A549 (cell line): Measurements from ENCODE around the gene TUBA8. TPM values are rescaled to one million over a fixed set of nuclear protein-coding genes. Genes with fewer than 3 reads are reported as not detected.

Experiments
- ATAC-seq, 2 experiments: fragments of 200-7000 bp in 1 of 2; fragments of >200 bp in 1 of 2; cut with Nextera tagmentation in 1 of 2; cut with Tn5 transposase in 1 of 2; 3 replicates each; pipeline versions ENCODE4 v1.8.0 to v1.9.1; 2018 to 2020; ENCODE audit warnings: mild to moderate bottlenecking in 1 of 2, moderate library complexity in 1 of 2
- CTCF ChIA-PET: fragments of 300-600 bp; sonication (Branson Sonifier 250); formaldehyde crosslinking; extraction: SDS; loops from one replicate; lab custom pipeline; 2021; ENCODE audit warnings: antibody characterized with exemption, inconsistent platforms; lab: Yijun Ruan, JAX
- POLR2A ChIA-PET: fragments of 350-600 bp; formaldehyde crosslinking; extraction: SDS; loops from one replicate; lab custom pipeline; 2021; ENCODE audit warnings: antibody characterized with exemption, inconsistent platforms; lab: Yijun Ruan, JAX
- DNase-seq, 2 experiments: peaks; one replicate each; pipeline versions ENCODE4 v3.0.0 to v3.0.0-alpha.2; 2011 to 2016; ENCODE audit warnings: low read depth in 1 of 2, low spot score in 1 of 2
- FAIRE-seq: peaks from 2 replicates; lab custom pipeline; 2011; peaks lifted over from hg19 to GRCh38; lab: Jason Lieb, UNC
- H3K27ac ChIP-seq, 2 experiments: fragments of >200 bp; sonication (Bioruptor Twin); formaldehyde crosslinking; 3 replicates each; pipeline ENCODE4 v1.5.1; 2016 to 2017
- H3K4me1 ChIP-seq: fragments of >200 bp; sonication (Bioruptor Twin); formaldehyde crosslinking; 3 replicates; pipeline ENCODE4 v1.6.1; 2016
- H3K4me2 ChIP-seq: fragments of >200 bp; sonication (Bioruptor Twin); formaldehyde crosslinking; 3 replicates; pipeline ENCODE4 v1.6.1; 2016
- H3K4me3 ChIP-seq: fragments of >200 bp; sonication (Bioruptor Twin); formaldehyde crosslinking; 3 replicates; pipeline ENCODE4 v1.5.1; 2016
- H3K9me3 ChIP-seq: fragments of >200 bp; sonication (Bioruptor Twin); formaldehyde crosslinking; 3 replicates; pipeline ENCODE4 v1.6.1; 2016
- BHLHE40 ChIP-seq: IDR thresholded peaks from 2 replicates; pipeline ENCODE4 v1.6.1; 2012; ENCODE audit warnings: low read depth, low read length, inconsistent platforms
- CBX8 ChIP-seq: fragments of 200-600 bp; sonication (generic); IDR thresholded peaks from 2 replicates; pipeline ENCODE4 v1.6.1; 2016
- CEBPB ChIP-seq, 2 experiments: fragments of >200 bp in 1 of 2; sonication (Bioruptor Twin) in 1 of 2; formaldehyde crosslinking in 1 of 2; IDR thresholded peaks; 2 replicates each; pipeline ENCODE4 v1.6.1; 2012 to 2016
- CTCF ChIP-seq: fragments of >200 bp; sonication (Bioruptor Twin); formaldehyde crosslinking; IDR thresholded peaks from 3 replicates; pipeline ENCODE4 v1.5.1; 2016
- EHF ChIP-seq: fragments of 250-450 bp; sonication (Bioruptor Pico); IDR thresholded peaks from 2 replicates; pipeline ENCODE4 v1.5.0; 2020; ENCODE audit warnings: mild to moderate bottlenecking
- EHMT2 ChIP-seq: fragments of 200-600 bp; sonication (generic); IDR thresholded peaks from 2 replicates; pipeline ENCODE4 v1.6.1; 2016; ENCODE audit warnings: antibody characterized with exemption, low read depth, mild to moderate bottlenecking, moderate library complexity
- EP300 ChIP-seq, 2 experiments: fragments of >200 bp; sonication (Bioruptor Twin); formaldehyde crosslinking; IDR thresholded peaks; 2 replicates in 1 of 2; 3 replicates in 1 of 2; pipeline ENCODE4 v1.6.1; 2016 to 2017
- FOSB ChIP-seq: fragments of 250-450 bp; sonication (Bioruptor Pico); IDR thresholded peaks from 2 replicates; pipeline ENCODE4 v1.5.0; 2020; ENCODE audit warnings: mild to moderate bottlenecking, moderate library complexity
- FOXS1 ChIP-seq: fragments of 250-450 bp; sonication (Bioruptor Pico); IDR thresholded peaks from 2 replicates; pipeline ENCODE4 v1.5.0; 2020; ENCODE audit warnings: mild to moderate bottlenecking, moderate library complexity
- GATA3 ChIP-seq: IDR thresholded peaks from 2 replicates; pipeline ENCODE4 v1.6.1; 2012; ENCODE audit warnings: borderline replicate concordance
- HDAC2 ChIP-seq: fragments of 200-600 bp; sonication (generic); IDR thresholded peaks from 2 replicates; pipeline ENCODE4 v1.6.1; 2016
- HEYL ChIP-seq: fragments of 250-450 bp; sonication (Bioruptor Pico); IDR thresholded peaks from 2 replicates; pipeline ENCODE4 v1.8.0; 2021; ENCODE audit warnings: mild to moderate bottlenecking, moderate library complexity
- JUN ChIP-seq, 2 experiments: fragments of >200 bp; sonication (Bioruptor Twin); formaldehyde crosslinking; IDR thresholded peaks; 2 replicates in 1 of 2; 3 replicates in 1 of 2; pipeline ENCODE4 v1.6.1; 2016 to 2017
- KDM1A ChIP-seq: fragments of 200-600 bp; sonication (generic); IDR thresholded peaks from 2 replicates; pipeline ENCODE4 v1.6.1; 2016; ENCODE audit warnings: low read depth, mild to moderate bottlenecking
- KDM5A ChIP-seq: fragments of 200-600 bp; sonication (generic); IDR thresholded peaks from 2 replicates; pipeline ENCODE4 v1.6.1; 2016; ENCODE audit warnings: antibody characterized with exemption, mild to moderate bottlenecking
- MAFK ChIP-seq: fragments of 450-650 bp; IDR thresholded peaks from 2 replicates; pipeline ENCODE4 v1.6.1; 2014; ENCODE audit not compliant: partially characterized antibody
- MAX ChIP-seq: IDR thresholded peaks from 2 replicates; pipeline ENCODE4 v1.6.1; 2012
- MYC ChIP-seq: IDR thresholded peaks from 2 replicates; pipeline ENCODE4 v1.6.1; 2012; ENCODE audit warnings: mild to moderate bottlenecking, inconsistent platforms, low read length, improper control_type of control experiment, borderline replicate concordance
- NPAS2 ChIP-seq: fragments of 250-450 bp; sonication (Bioruptor Pico); IDR thresholded peaks from 2 replicates; pipeline ENCODE4 v1.8.0; 2022; ENCODE audit warnings: mild to moderate bottlenecking, moderate library complexity, borderline replicate concordance
- PHF8 ChIP-seq: fragments of 200-600 bp; sonication (generic); IDR thresholded peaks from 2 replicates; pipeline ENCODE4 v1.6.1; 2016; ENCODE audit warnings: low read depth, mild to moderate bottlenecking, antibody characterized with exemption, moderate library complexity, borderline replicate concordance
- POLR2A ChIP-seq: IDR thresholded peaks from 2 replicates; pipeline ENCODE4 v1.6.1; 2012; ENCODE audit warnings: mild to moderate bottlenecking, low read length
- RAD21 ChIP-seq, 2 experiments: fragments of >200 bp in 1 of 2; sonication (Bioruptor Twin) in 1 of 2; formaldehyde crosslinking in 1 of 2; IDR thresholded peaks in 1 of 2; conservative IDR thresholded peaks in 1 of 2; 2 replicates in 1 of 2; 3 replicates in 1 of 2; pipeline ENCODE4 v1.6.1; 2012 to 2018; ENCODE audit warnings: inconsistent platforms in 1 of 2
- RARB ChIP-seq: fragments of 250-450 bp; sonication (Bioruptor Pico); IDR thresholded peaks from 2 replicates; pipeline ENCODE4 v1.8.0; 2021; ENCODE audit warnings: mild to moderate bottlenecking, moderate library complexity
- RCOR1 ChIP-seq: fragments of 150-350 bp; IDR thresholded peaks from 2 replicates; pipeline ENCODE4 v1.6.1; 2014; ENCODE audit warnings: antibody characterized with exemption, low read length, low read depth
- SMC3 ChIP-seq: fragments of >200 bp; sonication (Bioruptor Twin); formaldehyde crosslinking; IDR thresholded peaks from 3 replicates; pipeline ENCODE4 v1.6.1; 2018; ENCODE audit warnings: inconsistent platforms
- SREBF2 ChIP-seq: fragments of 450-650 bp; IDR thresholded peaks from 2 replicates; pipeline ENCODE4 v1.6.1; 2014; ENCODE audit warnings: mild to moderate bottlenecking, moderate library complexity
- TP53 ChIP-seq: fragments of 250-450 bp; sonication (Bioruptor Pico); IDR thresholded peaks from 2 replicates; pipeline ENCODE4 v1.5.0; 2021; ENCODE audit warnings: mild to moderate bottlenecking, moderate library complexity
- ZC3H11A ChIP-seq: fragments of 450-650 bp; IDR thresholded peaks from 2 replicates; pipeline ENCODE4 v1.6.1; 2014; ENCODE audit warnings: antibody characterized with exemption, mild to moderate bottlenecking
- WGBS: methylation state at CpG from one replicate; pipeline ENCODE4 v1.1.6; 2017; ENCODE audit errors: missing lambda C conversion rate; 5-methylcytosine and 5-hydroxymethylcytosine counted together
- polyA plus RNA-seq, 4 experiments: library from polyadenylated mRNA; depleted of rRNA in 3 of 4; stranded (reverse); fragments of >200 nt; fragmentation: RNase III in 1 of 4; extraction: RNeasy Plus Mini Kit Qiagen cat#74134 plus additional on column Dnase treatment in 1 of 4; gene quantifications; 2 replicates in 3 of 4; 3 replicates in 1 of 4; pipeline ENCODE4 v1.2.3, GENCODE V29; 2011 to 2017

Gene TUBA8
- polyA plus RNA-seq, 2 of the 4 experiments (the other 2 are of a cell fraction), result 0.13 to 0.66 TPM

- ATAC-seq, result peak; percentile 20 to 55; a peak in 5 of 6 replicates
- no peak for FAIRE-seq
- 13% methylated on average over 11 of the region's 13 CpGs for WGBS
- no peak overlapping the region for H3K4me3 ChIP-seq
- peak; percentile 48 to 83 for DNase-seq
- peaks cover 24% of the 10 kb centered on the region for H3K4me1 ChIP-seq
- ChIA-PET CTCF (interaction anchor here (0.7 to 7.2 kb wide), 78 partner anchors 8 to 518 kb away, joined by 3 to 138 read pairs (median 5); partner anchors contain the start of gene MICAL3), POLR2A (interaction anchor here (0.6 to 1.4 kb wide), 3 partner anchors 44 to 247 kb away, joined by 3 to 6 read pairs (median 5); no protein-coding TSS in a partner anchor)
- peak overlapping the region; percentile 94 for H3K4me2 ChIP-seq
- TF ChIP-seq CBX8 (no peak), SREBF2 (no peak), KDM1A (no peak), FOSB (CRISPR knock-in tag) (no peak), TP53 (CRISPR knock-in tag) (no peak), BHLHE40 (no peak), GATA3 (no peak), HDAC2 (no peak), CTCF (peak; percentile 82), EHF (CRISPR knock-in tag) (no peak), RARB (CRISPR knock-in tag) (no peak), RCOR1 (no peak), CEBPB (IDR thresholded peaks at IDR 0.05) (no peak), RAD21 (conservative IDR thresholded peaks at IDR 0.05 in 1 of 2, IDR thresholded peaks at IDR 0.05 in 1 of 2) (peak; percentile 94 to 96), SMC3 (peak; percentile 93), NPAS2 (CRISPR knock-in tag) (no peak)
- TF ChIP-seq, all 56 proteins: peak for 3
- Histone ChIP-seq H3K27ac (peak overlapping the region; percentile 50 to 64; a peak in 5 of 6 replicates), H3K9me3 (no peaks in the 10 kb centered on the region)
Measured at GRCh38 chr22:18075720-18076497, 34.7 kb upstream of the TUBA8 start.

- TF ChIP-seq MAFK (no peak), NPAS2 (CRISPR knock-in tag) (no peak), MYC (no peak), ZC3H11A (no peak), EP300 (IDR thresholded peaks at IDR 0.05) (no peak)
- CTCF ChIA-PET, result interaction anchor here (0.5 to 7.2 kb wide), 19 partner anchors 12 to 519 kb away, joined by 3 to 138 read pairs (median 6); partner anchors contain the start of gene MICAL3
- Histone ChIP-seq H3K9me3 (no peaks in the 10 kb centered on the region), H3K4me1 (peaks cover 24% of the 10 kb centered on the region), H3K27ac (peak overlapping the region; percentile 90 to 97), H3K4me2 (peak overlapping the region; percentile 94), H3K4me3 (peak overlapping the region; percentile 64)
- FAIRE-seq (no peak), ATAC-seq (no peak), DNase-seq (no peak)
- 12% methylated on average over 10 of the region's 10 CpGs for WGBS
- POLR2A ChIA-PET, result interaction anchor here (1.1 to 1.4 kb wide), 3 partner anchors 45 to 246 kb away, joined by 3 to 5 read pairs (median 3); partner anchors contain the start of gene USP18
Measured at GRCh38 chr22:18077087-18077638, 33.4 kb upstream of the TUBA8 start.

- Histone ChIP-seq H3K27ac (peak within 1 kb of the TSS; percentile 90 to 97), H3K9me3 (no peaks in the 10 kb centered on the region), H3K4me2 (peak within 1 kb of the TSS; percentile 94), H3K4me1 (peaks cover 24% of the 10 kb centered on the region), H3K4me3 (peak within 1 kb of the TSS; percentile 64)
- DNase-seq (peak; percentile 82 to 93), FAIRE-seq (no peak), ATAC-seq (peak; percentile 98 to 99)
- WGBS, result 3% methylated on average over 22 of the region's 50 CpGs
- ChIA-PET CTCF (interaction anchor here (0.5 to 7.2 kb wide), 12 partner anchors 9 to 519 kb away, joined by 3 to 138 read pairs (median 5); partner anchors contain the start of gene MICAL3), POLR2A (interaction anchor here (0.5 to 1.3 kb wide), 3 partner anchors 72 to 247 kb away, joined by 3 to 5 read pairs (median 3); partner anchors contain the start of gene USP18)
- TF ChIP-seq EHMT2 (no peak), KDM5A (peak; percentile 57; the same call in 1 of the 2 replicates), JUN (IDR thresholded peaks at IDR 0.05) (peak in 1 of 2 experiments; percentile 60; a peak in 2 of 5 replicates), PHF8 (peak; percentile 61; the same call in 1 of the 2 replicates), MAX (peak; percentile 65), SMC3 (no peak), HEYL (CRISPR knock-in tag) (no peak), FOXS1 (CRISPR knock-in tag) (no peak), POLR2A (peak; percentile 38)
Measured at GRCh38 chr22:18077639-18078328, 32.8 kb upstream of the TUBA8 start, which contains the start of gene PEX26. TSS of gene PEX26 (plus strand) at chr22:18077990. CDS start at chr22:18078377, 387 bp downstream.
